ENCODE measurements around the gene OOSP3.

The OOSP3 gene

GRCh38 chr11:59878575-59878974 lies at the start of gene OOSP3:
Gene OOSP3, plus strand, starts transcription at chr11:59878782. Its CDS starts 27 bp downstream, at chr11:59878809.
- no peak for TF ChIP-seq CTCF (IDR thresholded peaks at IDR 0.05)

- no peak for TF ChIP-seq CTCF (IDR thresholded peaks at IDR 0.05)
Measured at GRCh38 chr11:59829358-59829757, 49.2 kb upstream of the OOSP3 start.

GRCh38 chr11:59833602-59834001 lies 45.0 kb upstream of the OOSP3 start:
- no peak for TF ChIP-seq CTCF (IDR thresholded peaks at IDR 0.05)

- no peak for TF ChIP-seq CTCF (IDR thresholded peaks at IDR 0.05)
Measured at GRCh38 chr11:59839615-59840014, 39.0 kb upstream of the OOSP3 start.

- TF ChIP-seq CTCF (IDR thresholded peaks at IDR 0.05), result no peak
Measured at GRCh38 chr11:59841514-59841913, 37.1 kb upstream of the OOSP3 start.

GRCh38 chr11:59842316-59842715 lies 36.3 kb upstream of the OOSP3 start:
- TF ChIP-seq CTCF (IDR thresholded peaks at IDR 0.05), result no peak

GRCh38 chr11:59845399-59845798 lies 33.2 kb upstream of the OOSP3 start, which contains the start of gene CBLIF:
Gene CBLIF, minus strand, starts transcription at chr11:59845499. Its CDS starts 46 bp downstream, at chr11:59845453.
- no peak for TF ChIP-seq CTCF (IDR thresholded peaks at IDR 0.05)

GRCh38 chr11:59846556-59846955 lies 32.0 kb upstream of the OOSP3 start:
- TF ChIP-seq CTCF (IDR thresholded peaks at IDR 0.05), result no peak

Data from LNCAP (cell line).